ENCODE results near the gene MAML1.

Gene MAML1

GRCh38 chr5:179716286-179716685 is 16.3 kb upstream of the MAML1 start:
- Histone ChIP-seq H3K4me1 (ENCODE audit: control insufficient read depth, insufficient read depth, low read length, poor library complexity, severe bottlenecking) (no peaks in the 10 kb centered on the region), H3K27ac (ENCODE audit: low read depth, low read length, severe bottlenecking) (no peak overlapping the region), H3K9me3 (ENCODE audit: control insufficient read depth, low read length) (no peaks in the 10 kb centered on the region), H3K36me3 (ENCODE audit: control insufficient read depth, insufficient read depth, low read length) (peaks cover 94% of the 10 kb centered on the region), H3K4me3 (ENCODE audit: extremely low read depth, insufficient read depth, low read length, poor library complexity, severe bottlenecking) (no peak overlapping the region)
- WGBS, 2 experiments (ENCODE audit: insufficient coverage in 2 of 2), result 100% methylated on average over 1 of the region's 1 CpG; no CpG with 5 or more reads in 1 of the 2 experiments

- H3K36me3 ChIP-seq (ENCODE audit: control insufficient read depth, insufficient read depth, low read length), result peaks cover 96% of the 10 kb centered on the region
- H3K27ac ChIP-seq (ENCODE audit: low read depth, low read length, severe bottlenecking), result no peak overlapping the region
- H3K4me1 ChIP-seq (ENCODE audit: control insufficient read depth, insufficient read depth, low read length, poor library complexity, severe bottlenecking), result no peaks in the 10 kb centered on the region
- H3K4me3 ChIP-seq (ENCODE audit: extremely low read depth, insufficient read depth, low read length, poor library complexity, severe bottlenecking), result no peak overlapping the region
- 93% methylated on average over 2 of the region's 2 CpGs; no CpG with 5 or more reads in 1 of the 2 experiments for WGBS, 2 experiments (ENCODE audit: insufficient coverage in 2 of 2)
- H3K9me3 ChIP-seq (ENCODE audit: control insufficient read depth, low read length), result no peaks in the 10 kb centered on the region
Observed at GRCh38 chr5:179720222-179720621, 12.4 kb upstream of the MAML1 start.

DNA sequence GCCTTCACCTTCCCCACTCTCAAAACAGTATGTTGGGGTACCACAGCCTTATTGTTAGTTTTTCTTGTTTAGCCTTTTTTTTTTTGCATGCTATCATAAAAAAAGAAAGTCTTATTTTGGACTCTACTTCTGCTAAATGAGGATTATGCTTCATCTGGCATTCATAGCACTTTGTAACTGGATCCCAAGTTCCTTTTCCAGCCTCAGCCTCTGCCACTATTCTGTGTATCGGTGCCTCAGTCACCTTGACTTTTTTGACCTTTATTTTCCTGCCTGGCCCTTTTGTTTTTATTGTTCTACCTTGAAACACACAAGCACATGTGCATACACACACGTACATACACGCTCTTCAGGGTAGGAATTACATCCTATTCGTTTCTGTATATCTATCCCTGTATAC is 8.5 kb upstream of the MAML1 start:
- Histone ChIP-seq H3K27ac (ENCODE audit: low read depth, low read length, severe bottlenecking) (no peak overlapping the region), H3K4me3 (ENCODE audit: extremely low read depth, insufficient read depth, low read length, poor library complexity, severe bottlenecking) (no peak overlapping the region), H3K9me3 (ENCODE audit: control insufficient read depth, low read length) (no peaks in the 10 kb centered on the region), H3K36me3 (ENCODE audit: control insufficient read depth, insufficient read depth, low read length) (peaks cover 94% of the 10 kb centered on the region), H3K4me1 (ENCODE audit: control insufficient read depth, insufficient read depth, low read length, poor library complexity, severe bottlenecking) (no peaks in the 10 kb centered on the region)
- 98 to 100% methylated on average over 2 to 4 of the region's 4 CpGs for WGBS, 2 experiments (ENCODE audit: insufficient coverage in 2 of 2)

- 97 to 98% methylated on average over 5 to 6 of the region's 6 CpGs for WGBS, 2 experiments (ENCODE audit: insufficient coverage in 2 of 2)
- no peaks in the 10 kb centered on the region for H3K9me3 ChIP-seq (ENCODE audit: control insufficient read depth, low read length)
- peaks cover 86% of the 10 kb centered on the region for H3K36me3 ChIP-seq (ENCODE audit: control insufficient read depth, insufficient read depth, low read length)
- no peak overlapping the region for H3K4me3 ChIP-seq (ENCODE audit: extremely low read depth, insufficient read depth, low read length, poor library complexity, severe bottlenecking)
- H3K4me1 ChIP-seq (ENCODE audit: control insufficient read depth, insufficient read depth, low read length, poor library complexity, severe bottlenecking), result no peaks in the 10 kb centered on the region
- H3K27ac ChIP-seq (ENCODE audit: low read depth, low read length, severe bottlenecking), result no peak overlapping the region
Observed at GRCh38 chr5:179727106-179727505, 5.5 kb upstream of the MAML1 start.

- Histone ChIP-seq H3K36me3 (ENCODE audit: control insufficient read depth, insufficient read depth, low read length) (peaks cover 65% of the 10 kb centered on the region), H3K4me1 (ENCODE audit: control insufficient read depth, insufficient read depth, low read length, poor library complexity, severe bottlenecking) (peaks cover 1% of the 10 kb centered on the region), H3K27ac (ENCODE audit: low read depth, low read length, severe bottlenecking) (no peak overlapping the region), H3K9me3 (ENCODE audit: control insufficient read depth, low read length) (no peaks in the 10 kb centered on the region), H3K4me3 (ENCODE audit: extremely low read depth, insufficient read depth, low read length, poor library complexity, severe bottlenecking) (no peak overlapping the region)
- WGBS, 2 experiments (ENCODE audit: insufficient coverage in 2 of 2), result 50 to 51% methylated on average over 2 of the region's 4 CpGs
Observed at GRCh38 chr5:179729303-179729702, 3.3 kb upstream of the MAML1 start.

- Histone ChIP-seq H3K4me3 (ENCODE audit: extremely low read depth, insufficient read depth, low read length, poor library complexity, severe bottlenecking) (no peak overlapping the region), H3K9me3 (ENCODE audit: control insufficient read depth, low read length) (no peaks in the 10 kb centered on the region), H3K27ac (ENCODE audit: low read depth, low read length, severe bottlenecking) (no peak overlapping the region), H3K36me3 (ENCODE audit: control insufficient read depth, insufficient read depth, low read length) (peaks cover 65% of the 10 kb centered on the region), H3K4me1 (ENCODE audit: control insufficient read depth, insufficient read depth, low read length, poor library complexity, severe bottlenecking) (peaks cover 5% of the 10 kb centered on the region)
- WGBS, 2 experiments (ENCODE audit: insufficient coverage in 2 of 2), result no CpG with 5 or more reads among the region's 3 CpGs
Observed at GRCh38 chr5:179729727-179730126, 2.9 kb upstream of the MAML1 start.

DNA sequence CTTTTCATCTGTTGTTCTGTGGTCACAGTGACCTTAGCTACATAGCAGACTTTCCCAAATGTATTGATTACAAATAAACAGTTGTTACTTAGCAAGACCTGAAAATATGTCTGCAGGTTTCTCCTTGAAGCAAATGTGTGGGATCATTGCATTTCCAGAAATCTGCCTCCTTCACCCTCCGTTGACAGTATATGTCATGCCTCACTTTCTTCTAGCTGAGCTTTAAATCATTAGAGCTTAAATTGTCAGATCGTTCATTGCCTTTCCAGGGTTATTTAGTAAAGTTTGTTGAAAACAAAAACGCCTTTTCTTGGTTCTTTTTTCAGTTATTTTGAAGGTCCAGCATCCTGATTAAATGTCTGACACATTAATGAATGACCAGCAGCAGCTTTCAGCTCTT is 2.3 kb upstream of the MAML1 start:
- H3K36me3 ChIP-seq (ENCODE audit: control insufficient read depth, insufficient read depth, low read length), result peaks cover 61% of the 10 kb centered on the region
- no peak overlapping the region for H3K27ac ChIP-seq (ENCODE audit: low read depth, low read length, severe bottlenecking)
- no peaks in the 10 kb centered on the region for H3K9me3 ChIP-seq (ENCODE audit: control insufficient read depth, low read length)
- peaks cover 7% of the 10 kb centered on the region for H3K4me1 ChIP-seq (ENCODE audit: control insufficient read depth, insufficient read depth, low read length, poor library complexity, severe bottlenecking)
- 80 to 81% methylated on average over 2 to 3 of the region's 3 CpGs for WGBS, 2 experiments (ENCODE audit: insufficient coverage in 2 of 2)
- H3K4me3 ChIP-seq (ENCODE audit: extremely low read depth, insufficient read depth, low read length, poor library complexity, severe bottlenecking), result no peak overlapping the region

DNA sequence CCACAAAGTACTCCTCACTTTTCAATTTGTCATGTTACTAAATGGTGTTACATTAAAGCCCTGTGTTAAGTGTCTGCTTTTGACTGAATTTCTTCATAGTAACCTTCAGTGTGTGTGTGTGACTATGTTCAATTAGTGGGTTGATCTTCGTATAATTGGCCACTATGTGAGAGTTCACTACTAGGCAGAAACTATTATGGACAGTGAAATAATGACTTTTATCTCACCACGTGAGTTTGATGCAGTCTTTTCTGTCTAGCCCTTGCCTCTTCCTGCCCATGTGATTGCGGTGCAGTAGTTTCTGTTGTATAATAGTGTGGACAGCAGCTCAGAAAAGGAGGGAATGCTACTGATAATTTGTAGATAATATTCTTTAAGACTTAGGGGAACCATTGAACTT is 1.8 kb upstream of the MAML1 start:
- Histone ChIP-seq H3K4me1 (ENCODE audit: control insufficient read depth, insufficient read depth, low read length, poor library complexity, severe bottlenecking) (peaks cover 7% of the 10 kb centered on the region), H3K4me3 (ENCODE audit: extremely low read depth, insufficient read depth, low read length, poor library complexity, severe bottlenecking) (no peak overlapping the region), H3K36me3 (ENCODE audit: control insufficient read depth, insufficient read depth, low read length) (peaks cover 62% of the 10 kb centered on the region), H3K27ac (ENCODE audit: low read depth, low read length, severe bottlenecking) (no peak overlapping the region), H3K9me3 (ENCODE audit: control insufficient read depth, low read length) (no peaks in the 10 kb centered on the region)
- 100% methylated on average over 1 to 2 of the region's 3 CpGs for WGBS, 2 experiments (ENCODE audit: insufficient coverage in 2 of 2)

DNA sequence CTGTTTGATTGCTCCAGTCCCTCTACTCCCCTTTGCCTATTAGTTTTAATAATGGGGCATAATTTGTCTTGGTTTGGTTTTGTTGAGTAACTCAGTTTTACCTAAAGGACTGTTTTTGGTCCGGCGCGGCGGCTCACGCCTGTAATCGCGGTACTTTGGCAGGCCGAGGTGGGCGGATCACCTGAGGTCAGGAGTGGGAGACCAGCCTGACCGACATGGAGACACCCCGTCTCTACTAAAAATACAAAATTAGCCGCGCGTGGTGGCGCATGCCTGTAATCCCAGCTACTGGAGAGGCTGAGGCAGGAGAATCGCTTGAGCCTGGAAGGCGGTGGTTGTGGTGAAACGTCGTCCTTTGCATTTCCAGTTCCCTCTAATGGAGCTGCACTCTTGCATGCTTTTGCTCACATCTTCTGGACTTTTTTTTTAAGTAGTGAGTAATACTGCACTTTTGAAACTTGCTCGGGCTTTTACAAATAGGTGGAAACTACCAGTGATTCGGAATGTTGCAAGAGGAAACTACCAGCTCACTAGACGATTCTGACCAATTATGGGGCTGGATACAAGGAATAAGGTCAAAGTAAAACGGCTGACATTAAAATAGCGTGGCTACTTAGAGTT is 721 bp upstream of the MAML1 start:
- peaks cover 9% of the 10 kb centered on the region for H3K4me1 ChIP-seq (ENCODE audit: control insufficient read depth, insufficient read depth, low read length, poor library complexity, severe bottlenecking)
- no peaks in the 10 kb centered on the region for H3K9me3 ChIP-seq (ENCODE audit: control insufficient read depth, low read length)
- peaks cover 58% of the 10 kb centered on the region for H3K36me3 ChIP-seq (ENCODE audit: control insufficient read depth, insufficient read depth, low read length)
- peak overlapping the region; percentile 78 for H3K4me3 ChIP-seq (ENCODE audit: extremely low read depth, insufficient read depth, low read length, poor library complexity, severe bottlenecking)
- WGBS, 2 experiments (ENCODE audit: insufficient coverage in 2 of 2), result 71 to 89% methylated on average over 15 to 24 of the region's 24 CpGs
- H3K27ac ChIP-seq (ENCODE audit: low read depth, low read length, severe bottlenecking), result peak overlapping the region; percentile 61

GRCh38 chr5:179732918-179733771 is 523 bp downstream of the MAML1 start:
- 0% methylated on average over 45 to 79 of the region's 101 CpGs for WGBS, 2 experiments (ENCODE audit: insufficient coverage in 2 of 2)
- Histone ChIP-seq H3K4me1 (ENCODE audit: control insufficient read depth, insufficient read depth, low read length, poor library complexity, severe bottlenecking) (peaks cover 11% of the 10 kb centered on the region), H3K9me3 (ENCODE audit: control insufficient read depth, low read length) (no peaks in the 10 kb centered on the region), H3K27ac (ENCODE audit: low read depth, low read length, severe bottlenecking) (peak overlapping the region; percentile 87), H3K36me3 (ENCODE audit: control insufficient read depth, insufficient read depth, low read length) (peaks cover 57% of the 10 kb centered on the region), H3K4me3 (ENCODE audit: extremely low read depth, insufficient read depth, low read length, poor library complexity, severe bottlenecking) (peak overlapping the region; percentile 78)

DNA sequence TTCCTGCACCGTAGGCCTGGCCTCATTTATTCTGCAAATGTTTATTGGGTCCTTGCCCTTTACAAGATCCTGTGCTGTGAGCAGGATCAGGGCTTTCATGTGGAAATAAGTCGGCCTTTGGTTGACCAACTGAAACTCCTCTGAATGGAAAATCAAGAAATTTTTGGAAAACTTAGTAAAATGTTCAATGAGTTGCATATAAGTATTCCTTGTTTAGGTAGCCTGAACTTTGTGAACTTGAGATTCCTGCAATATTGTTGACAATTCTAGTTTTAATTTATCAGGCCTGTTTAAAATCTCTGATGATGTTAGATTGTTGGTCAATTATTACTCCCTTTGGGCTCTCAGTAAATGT is 1.1 kb downstream of the MAML1 start:
- H3K4me3 ChIP-seq (ENCODE audit: extremely low read depth, insufficient read depth, low read length, poor library complexity, severe bottlenecking), result peak overlapping the region; percentile 78
- H3K27ac ChIP-seq (ENCODE audit: low read depth, low read length, severe bottlenecking), result peak overlapping the region; percentile 18
- 0 to 6% methylated on average over 2 of the region's 2 CpGs for WGBS, 2 experiments (ENCODE audit: insufficient coverage in 2 of 2)
- H3K9me3 ChIP-seq (ENCODE audit: control insufficient read depth, low read length), result no peaks in the 10 kb centered on the region
- peaks cover 58% of the 10 kb centered on the region for H3K36me3 ChIP-seq (ENCODE audit: control insufficient read depth, insufficient read depth, low read length)
- peaks cover 11% of the 10 kb centered on the region for H3K4me1 ChIP-seq (ENCODE audit: control insufficient read depth, insufficient read depth, low read length, poor library complexity, severe bottlenecking)
